ENCODE data around the gene STRADA.

- TF ChIP-seq USF2 (IDR thresholded peaks at IDR 0.05; ENCODE audit: low read length) = no peak
- no peak for TF ChIP-seq GTF2F1 (IDR thresholded peaks at IDR 0.05; ENCODE audit: borderline replicate concordance, low read depth, low read length)
- TF ChIP-seq, protein P1, sequence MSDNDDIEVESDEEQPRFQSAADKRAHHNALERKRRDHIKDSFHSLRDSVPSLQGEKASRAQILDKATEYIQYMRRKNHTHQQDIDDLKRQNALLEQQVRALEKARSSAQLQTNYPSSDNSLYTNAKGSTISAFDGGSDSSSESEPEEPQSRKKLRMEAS (IDR thresholded peaks at IDR 0.05) = no peak
- no peak for TF ChIP-seq JUN (IDR thresholded peaks at IDR 0.05; ENCODE audit: low read depth, low read length)
- no peak for TF ChIP-seq EGR1 (IDR thresholded peaks at IDR 0.05; ENCODE audit: borderline replicate concordance, low read depth, low read length)
- peak in 2 of 3 experiments; percentile 3 to 5; a peak in 2 of 4 replicates for TF ChIP-seq CTCF (IDR thresholded peaks at IDR 0.05; ENCODE audit: control extremely low read depth in 1 of 3, insufficient read depth in 1 of 3, low read depth in 1 of 3, low read length in 3 of 3)
- no peak for TF ChIP-seq ATF3 (IDR thresholded peaks at IDR 0.05; ENCODE audit: insufficient read depth, low read depth, low read length)
- TF ChIP-seq EP300 (IDR thresholded peaks at IDR 0.05; ENCODE audit: borderline replicate concordance in 1 of 2, low read depth in 2 of 2, low read length in 2 of 2) = no peak; a peak in 1 of 3 replicates
Measured at GRCh38 chr17:63774141-63774968, 32.8 kb upstream of the STRADA start, which contains the start of gene DDX42.

Measured in H1 (cell line).